HepG2 (cell line): ENCODE data around the gene LDAF1. TPM values are rescaled to one million over a fixed set of nuclear protein-coding genes. Genes with fewer than 3 reads are reported as not detected.

ENCODE experiments used
- ATAC-seq: fragments of 200-7000 bp; cut with Tn5 transposase; 3 replicates; pipeline ENCODE4 v1.9.1; 2020; ENCODE audit warnings: mild to moderate bottlenecking, moderate library complexity
- BruUV-seq: library from RNA; stranded (reverse); fragments of 400-500 nt; replicated peaks from 2 replicates; lab custom pipeline; 2021; lab: Mats Ljungman, UMichigan
- CTCF ChIA-PET: fragments of 300-600 bp; formaldehyde crosslinking; extraction: SDS; loops from one replicate; lab custom pipeline; 2021; ENCODE audit warnings: low total read pairs, inconsistent platforms, low intra/inter-chr PET ratio; lab: Yijun Ruan, JAX
- POLR2A ChIA-PET: fragments of 350-600 bp; sonication (Branson Sonifier 250); formaldehyde crosslinking; loops from one replicate; lab custom pipeline; 2020; ENCODE audit warnings: antibody characterized with exemption, inconsistent platforms; lab: Yijun Ruan, JAX
- DNase-seq: peaks from one replicate; pipeline ENCODE4 v3.0.0-alpha.2; 2015; ENCODE audit warnings: low spot score
- FAIRE-seq: peaks from 3 replicates; lab custom pipeline; 2011; peaks lifted over from hg19 to GRCh38; lab: Jason Lieb, UNC
- H2AFZ ChIP-seq: one replicate; pipeline ENCODE4 v1.6.1; 2011; ENCODE audit warnings: low read length, inconsistent platforms
- H3K27ac ChIP-seq: fragments of 300-600 bp; 3 replicates; pipeline ENCODE4 v1.8.0; 2011; ENCODE audit warnings: mixed run types, mild to moderate bottlenecking, mixed read lengths, low read length, inconsistent platforms; ENCODE audit not compliant: insufficient read depth; ENCODE audit errors: extremely low read length
- H3K27me3 ChIP-seq, 2 experiments: fragments of 200-600 bp in 1 of 2; 2 replicates in 1 of 2; 3 replicates in 1 of 2; pipeline versions ENCODE4 v1.6.0 to v1.8.0; 2011; ENCODE audit warnings: low read length in 2 of 2, mild to moderate bottlenecking in 2 of 2, moderate library complexity in 2 of 2, inconsistent platforms in 1 of 2; ENCODE audit not compliant: insufficient read depth in 2 of 2, control insufficient read depth in 1 of 2
- H3K36me3 ChIP-seq, 2 experiments: fragments of 200-600 bp in 1 of 2; replicated peaks in 1 of 2; 2 replicates in 1 of 2; 3 replicates in 1 of 2; pipeline versions ENCODE4 v1.5.1 to v1.8.0; 2011; ENCODE audit warnings: low read length in 2 of 2, inconsistent platforms in 1 of 2; ENCODE audit not compliant: insufficient read depth in 2 of 2, control insufficient read depth in 1 of 2
- H3K4me1 ChIP-seq: 2 replicates; pipeline ENCODE4 v1.5.1; 2012; ENCODE audit warnings: low read length, inconsistent platforms; ENCODE audit not compliant: insufficient read depth
- H3K4me2 ChIP-seq: 2 replicates; pipeline ENCODE4 v1.6.0; 2011; ENCODE audit warnings: low read depth, low read length, inconsistent platforms
- H3K4me3 ChIP-seq, 3 experiments: fragments of 200-600 bp in 1 of 3; sonication (generic), shearing (Covaris generic) in 1 of 3; replicated peaks in 1 of 3; 2 replicates each; pipeline ENCODE4 v1.5.1; 2011 to 2016; ENCODE audit warnings: low read length in 3 of 3, inconsistent platforms in 2 of 3, low read depth in 2 of 3, mild to moderate bottlenecking in 2 of 3, control low read depth in 1 of 3, mixed read lengths in 1 of 3; ENCODE audit not compliant: insufficient read depth in 1 of 3
- H3K79me2 ChIP-seq: one replicate; pipeline ENCODE4 v1.6.1; 2011; ENCODE audit warnings: low read length, inconsistent platforms; ENCODE audit not compliant: insufficient read depth
- H3K9ac ChIP-seq: 2 replicates; pipeline ENCODE4 v1.6.0; 2011; ENCODE audit warnings: mild to moderate bottlenecking, low read depth, low read length, inconsistent platforms; ENCODE audit not compliant: insufficient read depth
- H3K9me3 ChIP-seq: 2 replicates; pipeline ENCODE4 v1.5.1; 2012; ENCODE audit warnings: mild to moderate bottlenecking, low read length
- H4K20me1 ChIP-seq: 2 replicates; pipeline ENCODE4 v1.6.0; 2011; ENCODE audit warnings: inconsistent platforms, mild to moderate bottlenecking, low read length, moderate library complexity; ENCODE audit not compliant: insufficient read depth
- CBX5 ChIP-seq: sonication (generic); formaldehyde crosslinking; IDR thresholded peaks from 2 replicates; pipeline ENCODE4 v1.4.0; 2020; ENCODE audit warnings: missing genetic modification reagents, borderline replicate concordance
- GZF1 ChIP-seq: sonication (generic); formaldehyde crosslinking; IDR thresholded peaks from 2 replicates; pipeline ENCODE4 v1.5.1; 2020; ENCODE audit warnings: mild to moderate bottlenecking, missing genetic modification reagents
- HDAC1 ChIP-seq: sonication (generic); formaldehyde crosslinking; IDR thresholded peaks from 2 replicates; pipeline ENCODE4 v1.5.1; 2020; ENCODE audit warnings: mild to moderate bottlenecking, missing genetic modification reagents
- HDAC6 ChIP-seq: fragments of 200-600 bp; sonication (generic); IDR thresholded peaks from 2 replicates; pipeline ENCODE4 v1.7.0; 2017; ENCODE audit warnings: mild to moderate bottlenecking, antibody characterized with exemption, low read length, low read depth
- MXI1 ChIP-seq: IDR thresholded peaks from 3 replicates; pipeline ENCODE4 v1.6.1; 2012; ENCODE audit warnings: low read depth, low read length, inconsistent platforms, borderline replicate concordance
- NFKB2 ChIP-seq: sonication (generic); formaldehyde crosslinking; IDR thresholded peaks from 2 replicates; pipeline ENCODE4 v1.4.0; 2020; ENCODE audit warnings: missing genetic modification reagents, borderline replicate concordance
- REST ChIP-seq, 2 experiments: IDR thresholded peaks; 2 replicates each; pipeline ENCODE4 v1.6.1; 2011 to 2012; ENCODE audit warnings: low read length in 2 of 2, borderline replicate concordance in 1 of 2, low read depth in 1 of 2, mild to moderate bottlenecking in 1 of 2, moderate library complexity in 1 of 2
- TAF1 ChIP-seq: sonication (generic); formaldehyde crosslinking; IDR thresholded peaks from 2 replicates; pipeline ENCODE4 v1.4.0; 2020; ENCODE audit warnings: missing genetic modification reagents
- TBP ChIP-seq: sonication (generic); formaldehyde crosslinking; IDR thresholded peaks from 2 replicates; pipeline ENCODE4 v1.5.0; 2020; ENCODE audit warnings: missing genetic modification reagents
- ZBTB33 ChIP-seq: sonication (generic); formaldehyde crosslinking; IDR thresholded peaks from 2 replicates; pipeline ENCODE4 v1.4.0; 2020; ENCODE audit warnings: missing genetic modification reagents
- ZBTB7A ChIP-seq: sonication (generic); formaldehyde crosslinking; IDR thresholded peaks from 2 replicates; pipeline ENCODE4 v1.8.0; 2022; ENCODE audit warnings: mild to moderate bottlenecking, missing genetic modification reagents
- ZFP62 ChIP-seq: sonication (generic); formaldehyde crosslinking; IDR thresholded peaks from 2 replicates; pipeline ENCODE4 v1.4.0; 2020; ENCODE audit warnings: missing genetic modification reagents
- ZNF766 ChIP-seq: sonication (generic); formaldehyde crosslinking; IDR thresholded peaks from 2 replicates; pipeline ENCODE4 v1.5.0; 2020; ENCODE audit warnings: missing genetic modification reagents, borderline replicate concordance
- ZNF788 ChIP-seq: sonication (generic); formaldehyde crosslinking; IDR thresholded peaks from 2 replicates; pipeline ENCODE4 v1.5.0; 2020; ENCODE audit warnings: mild to moderate bottlenecking, missing genetic modification reagents, borderline replicate concordance
- WGBS: methylation state at CpG from one replicate; pipeline ENCODE4 v1.1.6; 2017; ENCODE audit warnings: low lambda C conversion rate; 5-methylcytosine and 5-hydroxymethylcytosine counted together
- in situ Hi-C: cut with HindIII; loops from 2 replicates; pipeline ENCODE4 v1.10.0; 2017; ENCODE audit warnings: low pct_unique_long_range_greater_than_20kb; ENCODE audit not compliant: extremely low pct_ligation_motif_present
- intact Hi-C: fragments of 100-400 bp; cut with micrococcal nuclease; formaldehyde crosslinking; loops from one replicate; pipeline ENCODE4 v1.10.0; 2022; ENCODE audit not compliant: unreplicated experiment
- polyA plus RNA-seq, 8 experiments: library from polyadenylated mRNA; depleted of rRNA in 3 of 8; stranded (reverse) in 7 of 8; unstranded in 1 of 8; fragments of >200 nt; fragmentation: Illumina TruSeq in 4 of 8; extraction: Trizol in 4 of 8; gene quantifications; 2 replicates each; pipeline versions ENCODE4 v1.2.1 to v1.2.3, GENCODE V29; 2011 to 2016; ENCODE audit warnings: low read depth in 4 of 8, missing spikeins in 1 of 8, mixed read lengths in 1 of 8; ENCODE audit not compliant: insufficient read depth in 1 of 8
- total RNA-seq, 5 experiments: library from RNA; depleted of rRNA; stranded (reverse); fragments of >200 nt; fragmentation: Illumina TruSeq; extraction: Trizol; gene quantifications; 2 replicates each; pipeline ENCODE4 v1.2.3, GENCODE V29; 2016; ENCODE audit warnings: low read depth in 1 of 5
- TF ChIP-seq, protein P1 (sequence below): fragments of 450-650 bp; IDR thresholded peaks from 2 replicates; pipeline ENCODE4 v1.6.1; 2017

LDAF1 gene
- total and polyA plus RNA-seq, 2 of the 13 experiments (the other 11 are each of a cell fraction or from before 2014, with no cell fraction given), result 6.3 to 7.5 TPM

GRCh38 chr16:21166561-21166961 lies 8.1 kb downstream of the LDAF1 start (continued):
- TF ChIP-seq TBP (no peak), HDAC1 (CRISPR knock-in tag) (no peak), MXI1 (no peak), ZNF766 (no peak), TAF1 (CRISPR knock-in tag) (no peak), HDAC6 (no peak), ZNF788 (CRISPR knock-in tag) (0 out of 2 replicates have a peak, but pooled peaks have one; percentile 15), ZFP62 (CRISPR knock-in tag) (no peak), CBX5 (CRISPR knock-in tag) (no peak), ZBTB7A (CRISPR knock-in tag) (no peak), REST (IDR thresholded peaks at IDR 0.05; ENCODE audit: borderline replicate concordance in 1 of 2, low read depth in 1 of 2, low read length in 2 of 2) (peak; percentile 49 to 89), NFKB2 (no peak)

GRCh38 chr16:21167360-21167759 lies 8.9 kb downstream of the LDAF1 start:
- TF ChIP-seq GZF1 (CRISPR knock-in tag), result no peak
- 0 out of 2 replicates have a peak, but pooled peaks have one; percentile 2 for TF ChIP-seq ZBTB33 (CRISPR knock-in tag)
- TF ChIP-seq, protein P1, sequence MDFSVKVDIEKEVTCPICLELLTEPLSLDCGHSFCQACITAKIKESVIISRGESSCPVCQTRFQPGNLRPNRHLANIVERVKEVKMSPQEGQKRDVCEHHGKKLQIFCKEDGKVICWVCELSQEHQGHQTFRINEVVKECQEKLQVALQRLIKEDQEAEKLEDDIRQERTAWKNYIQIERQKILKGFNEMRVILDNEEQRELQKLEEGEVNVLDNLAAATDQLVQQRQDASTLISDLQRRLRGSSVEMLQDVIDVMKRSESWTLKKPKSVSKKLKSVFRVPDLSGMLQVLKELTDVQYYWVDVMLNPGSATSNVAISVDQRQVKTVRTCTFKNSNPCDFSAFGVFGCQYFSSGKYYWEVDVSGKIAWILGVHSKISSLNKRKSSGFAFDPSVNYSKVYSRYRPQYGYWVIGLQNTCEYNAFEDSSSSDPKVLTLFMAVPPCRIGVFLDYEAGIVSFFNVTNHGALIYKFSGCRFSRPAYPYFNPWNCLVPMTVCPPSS, result no peak
- Histone ChIP-seq H3K27ac (no peak overlapping the region), H3K9me3 (no peaks in the 10 kb centered on the region), H3K4me3 (no peak overlapping the region), H3K4me1 (peaks cover 9% of the 10 kb centered on the region; the same call in 1 of the 2 replicates), H3K9ac (no peak overlapping the region), H3K27me3 (no peaks in the 10 kb centered on the region), H3K4me2 (no peak overlapping the region), H4K20me1 (no peaks in the 10 kb centered on the region), H2AFZ (no peak overlapping the region), H3K36me3 (no peaks in the 10 kb centered on the region), H3K79me2 (no peaks in the 10 kb centered on the region)
- ATAC-seq (no peak), DNase-seq (no peak), FAIRE-seq (no peak)
- in situ Hi-C loops, result loop anchor here (25.0 kb wide), 1 partner anchor 1170 kb away; no protein-coding TSS in a partner anchor
- ChIA-PET POLR2A (no interaction called here), CTCF (no interaction called here)
- intact Hi-C loops, result no loop called here
- WGBS, result 71% methylated on average over 9 of the region's 9 CpGs
- no TSS peak for BruUV-seq
